ENCODE results near the gene BRK1.
"Not testable (repeated sequence)": the region's sequence is repeated elsewhere in the genome, so short reads cannot be mapped to it uniquely, and the experiment has no call there.

Gene BRK1

GRCh38 chr3:10149226-10149625 is 33.8 kb downstream of the BRK1 start:
- Histone ChIP-seq H3K27me3 (replicated peaks) (no peaks in the 10 kb centered on the region), H3K4me3 (ENCODE audit: low read depth, low read length) (no peak overlapping the region), H3K27ac (no peak overlapping the region), H3K36me3 (replicated peaks) (peaks cover 30% of the 10 kb centered on the region)
- TF ChIP-seq, protein P1, sequence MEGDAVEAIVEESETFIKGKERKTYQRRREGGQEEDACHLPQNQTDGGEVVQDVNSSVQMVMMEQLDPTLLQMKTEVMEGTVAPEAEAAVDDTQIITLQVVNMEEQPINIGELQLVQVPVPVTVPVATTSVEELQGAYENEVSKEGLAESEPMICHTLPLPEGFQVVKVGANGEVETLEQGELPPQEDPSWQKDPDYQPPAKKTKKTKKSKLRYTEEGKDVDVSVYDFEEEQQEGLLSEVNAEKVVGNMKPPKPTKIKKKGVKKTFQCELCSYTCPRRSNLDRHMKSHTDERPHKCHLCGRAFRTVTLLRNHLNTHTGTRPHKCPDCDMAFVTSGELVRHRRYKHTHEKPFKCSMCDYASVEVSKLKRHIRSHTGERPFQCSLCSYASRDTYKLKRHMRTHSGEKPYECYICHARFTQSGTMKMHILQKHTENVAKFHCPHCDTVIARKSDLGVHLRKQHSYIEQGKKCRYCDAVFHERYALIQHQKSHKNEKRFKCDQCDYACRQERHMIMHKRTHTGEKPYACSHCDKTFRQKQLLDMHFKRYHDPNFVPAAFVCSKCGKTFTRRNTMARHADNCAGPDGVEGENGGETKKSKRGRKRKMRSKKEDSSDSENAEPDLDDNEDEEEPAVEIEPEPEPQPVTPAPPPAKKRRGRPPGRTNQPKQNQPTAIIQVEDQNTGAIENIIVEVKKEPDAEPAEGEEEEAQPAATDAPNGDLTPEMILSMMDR (IDR thresholded peaks at IDR 0.05; ENCODE audit: low read depth, low read length, missing control alignments), result no peak
- in situ Hi-C loops (cut with HindIII; ENCODE audit: low pct_ligation_motif_present, low sequenced_read_pairs), result no loop called here
- no peak for DNase-seq

- DNase-seq, result no peak
- no peaks in the 10 kb centered on the region for H3K27me3 ChIP-seq (replicated peaks)
- in situ Hi-C loops (cut with HindIII; ENCODE audit: low pct_ligation_motif_present, low sequenced_read_pairs), result no loop called here
- TF ChIP-seq, protein P1 (IDR thresholded peaks at IDR 0.05; ENCODE audit: low read depth, low read length, missing control alignments), result no peak
- no peak overlapping the region for H3K27ac ChIP-seq
- no peak overlapping the region for H3K4me3 ChIP-seq (ENCODE audit: low read depth, low read length)
- peaks cover 30% of the 10 kb centered on the region for H3K36me3 ChIP-seq (replicated peaks)
Observed at GRCh38 chr3:10150987-10151386, 35.5 kb downstream of the BRK1 start.

- DNase-seq, result no peak
- no peak overlapping the region for H3K27ac ChIP-seq
- no peak overlapping the region for H3K4me3 ChIP-seq (ENCODE audit: low read depth, low read length)
- H3K36me3 ChIP-seq (replicated peaks), result peaks cover 20% of the 10 kb centered on the region
- TF ChIP-seq, protein P1 (IDR thresholded peaks at IDR 0.05; ENCODE audit: low read depth, low read length, missing control alignments), result no peak
- H3K27me3 ChIP-seq (replicated peaks), result no peaks in the 10 kb centered on the region
- in situ Hi-C loops (cut with HindIII; ENCODE audit: low pct_ligation_motif_present, low sequenced_read_pairs), result no loop called here
Observed at GRCh38 chr3:10154335-10155122, 39.1 kb downstream of the BRK1 start.

GRCh38 chr3:10155123-10155472 is 39.6 kb downstream of the BRK1 start:
- peaks cover 16% of the 10 kb centered on the region for H3K36me3 ChIP-seq (replicated peaks)
- no peaks in the 10 kb centered on the region for H3K27me3 ChIP-seq (replicated peaks)
- in situ Hi-C loops (cut with HindIII; ENCODE audit: low pct_ligation_motif_present, low sequenced_read_pairs), result no loop called here
- H3K4me3 ChIP-seq (ENCODE audit: low read depth, low read length), result no peak overlapping the region
- no peak for DNase-seq
- no peak overlapping the region for H3K27ac ChIP-seq
- TF ChIP-seq, protein P1 (IDR thresholded peaks at IDR 0.05; ENCODE audit: low read depth, low read length, missing control alignments), result no peak

- Histone ChIP-seq H3K27ac (no peak overlapping the region), H3K4me3 (ENCODE audit: low read depth, low read length) (no peak overlapping the region), H3K36me3 (replicated peaks) (peaks cover 11% of the 10 kb centered on the region), H3K27me3 (replicated peaks) (no peaks in the 10 kb centered on the region)
- in situ Hi-C loops (cut with HindIII; ENCODE audit: low pct_ligation_motif_present, low sequenced_read_pairs), result no loop called here
- no peak for DNase-seq
- TF ChIP-seq, protein P1 (IDR thresholded peaks at IDR 0.05; ENCODE audit: low read depth, low read length, missing control alignments), result no peak
Observed at GRCh38 chr3:10155658-10156057, 40.2 kb downstream of the BRK1 start.

GRCh38 chr3:10157031-10157430 is 41.6 kb downstream of the BRK1 start:
- no peaks in the 10 kb centered on the region for H3K27me3 ChIP-seq (replicated peaks)
- H3K4me3 ChIP-seq (ENCODE audit: low read depth, low read length), result no peak overlapping the region
- H3K27ac ChIP-seq, result no peak overlapping the region
- TF ChIP-seq, protein P1 (IDR thresholded peaks at IDR 0.05; ENCODE audit: low read depth, low read length, missing control alignments), result no peak
- in situ Hi-C loops (cut with HindIII; ENCODE audit: low pct_ligation_motif_present, low sequenced_read_pairs), result no loop called here
- no peak for DNase-seq
- peaks cover 6% of the 10 kb centered on the region for H3K36me3 ChIP-seq (replicated peaks)

GRCh38 chr3:10158555-10158954 is 43.1 kb downstream of the BRK1 start:
- in situ Hi-C loops (cut with HindIII; ENCODE audit: low pct_ligation_motif_present, low sequenced_read_pairs); DNase-seq; H3K4me3 ChIP-seq (ENCODE audit: low read depth, low read length); H3K36me3 ChIP-seq (replicated peaks); H3K27ac ChIP-seq; H3K27me3 ChIP-seq (replicated peaks): not testable (repeated sequence)

Data from brain microvascular endothelial cell (primary cell).